Measurements from ENCODE around the gene OPCML.

Gene OPCML

DNA sequence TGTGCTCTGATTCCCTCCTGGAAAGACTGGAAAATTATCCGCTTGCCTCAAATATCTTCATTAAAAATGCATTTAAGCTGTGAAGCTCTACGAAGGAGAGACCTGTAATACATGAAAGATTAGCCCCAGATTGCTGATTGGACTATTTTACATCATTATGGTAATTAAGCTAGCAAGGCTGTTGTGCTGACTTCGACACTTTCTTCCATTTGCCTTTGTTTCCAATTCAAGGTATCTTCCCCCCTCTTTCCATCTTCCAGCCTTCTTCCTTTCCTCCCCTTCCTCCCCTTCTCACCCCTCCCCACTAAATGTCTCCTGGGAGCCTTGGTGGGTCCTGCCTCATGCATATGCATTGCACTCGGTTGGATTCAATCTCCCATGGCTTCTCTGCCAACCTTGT, 710.8 kb downstream of the OPCML start:
- DNase-seq, result no peak

DNA sequence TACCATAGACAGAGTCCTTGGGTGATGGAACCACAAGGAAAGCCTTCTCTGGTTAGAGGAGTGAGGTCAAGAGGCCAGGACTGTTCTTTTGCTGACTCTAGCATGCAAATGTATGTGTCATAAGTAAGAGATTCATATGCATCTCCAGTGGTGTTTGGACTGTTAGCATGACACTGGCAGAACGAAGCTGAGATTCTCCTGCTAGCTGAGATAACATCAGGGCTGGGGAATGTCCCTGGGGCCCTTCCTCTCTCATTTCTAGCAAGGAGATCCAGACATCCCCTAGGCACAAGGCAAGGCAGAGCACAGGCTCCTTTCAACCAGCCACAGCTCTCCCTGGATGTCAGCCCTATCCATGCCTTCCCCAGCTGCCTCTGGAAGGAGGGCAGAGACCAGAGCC, 711.3 kb downstream of the OPCML start:
- DNase-seq, result no peak

DNA sequence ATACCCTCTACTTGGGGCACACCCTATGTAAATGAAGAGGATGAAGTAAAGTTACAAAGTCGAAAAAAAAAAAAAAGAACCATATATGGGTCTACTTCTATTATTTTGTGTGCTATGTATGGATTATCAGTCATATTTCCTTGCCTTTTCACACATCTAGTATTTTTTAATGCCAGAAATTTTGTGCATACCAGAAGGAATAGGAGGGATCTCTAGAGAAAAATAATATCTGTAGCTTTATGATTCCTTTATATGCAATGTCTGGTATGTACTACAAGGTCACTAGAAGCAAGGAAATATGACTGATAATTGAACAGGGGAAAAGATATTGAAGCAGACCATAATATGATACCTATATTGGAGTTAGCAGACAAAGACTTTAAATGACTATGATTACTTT, 713.4 kb downstream of the OPCML start:
- DNase-seq, result no peak

DNA sequence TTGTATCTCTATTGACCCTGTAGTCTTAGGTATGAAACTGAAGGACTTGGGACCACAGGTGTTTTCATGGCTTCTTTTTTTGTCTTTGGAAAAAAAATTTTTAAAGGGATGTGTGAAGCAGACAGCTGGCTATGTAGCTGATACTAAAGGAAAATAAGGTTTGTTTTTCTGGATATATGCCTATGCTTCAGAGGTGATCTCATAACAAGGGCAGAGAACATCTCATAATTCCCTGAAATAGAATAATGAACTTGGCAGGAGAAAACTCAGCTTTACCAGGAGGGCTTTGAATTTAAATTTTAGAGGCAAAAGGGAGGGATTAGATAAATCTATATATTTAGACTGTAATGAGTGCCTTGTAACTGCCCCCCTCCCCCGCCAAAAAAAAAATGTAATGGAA, 714.9 kb downstream of the OPCML start:
- no peak for DNase-seq

DNA sequence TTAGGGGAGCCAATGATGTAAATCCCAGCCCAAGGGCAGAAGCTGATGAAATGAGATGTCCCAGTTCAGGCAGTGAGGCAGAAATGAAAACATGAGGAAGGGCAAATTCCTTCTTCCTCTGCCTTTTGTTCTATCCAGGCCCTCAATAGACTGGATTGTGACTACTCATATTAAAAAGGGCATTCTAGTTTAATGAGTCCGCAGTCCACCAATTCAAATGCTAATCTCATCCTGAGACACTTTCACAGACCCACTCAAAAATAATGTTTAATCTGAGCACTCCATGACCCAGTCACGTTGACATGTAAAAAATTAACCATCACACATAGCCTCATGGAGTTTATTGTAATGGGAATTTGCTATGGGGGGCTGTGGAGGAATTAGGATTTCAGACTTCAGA, 717.9 kb downstream of the OPCML start:
- DNase-seq, result no peak

DNA sequence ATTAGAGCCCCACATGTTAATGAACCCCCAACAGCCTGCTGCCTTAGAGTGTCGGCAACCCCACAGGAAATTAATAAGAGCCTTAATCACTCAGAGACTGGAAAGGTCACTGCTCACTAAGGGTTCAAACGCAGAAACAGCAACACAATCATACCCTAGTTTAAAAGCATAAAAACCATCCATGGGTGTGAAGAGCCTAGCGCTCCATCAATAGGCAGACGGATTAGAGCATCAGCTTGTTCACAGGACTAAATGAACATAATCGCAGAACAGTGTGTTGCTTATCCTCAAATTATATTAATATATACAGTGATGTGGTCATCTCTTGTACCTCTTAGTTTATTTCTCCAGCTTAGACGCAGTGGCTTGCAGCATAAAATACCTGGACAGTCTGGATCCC, 720.7 kb downstream of the OPCML start:
- no peak for DNase-seq

DNA sequence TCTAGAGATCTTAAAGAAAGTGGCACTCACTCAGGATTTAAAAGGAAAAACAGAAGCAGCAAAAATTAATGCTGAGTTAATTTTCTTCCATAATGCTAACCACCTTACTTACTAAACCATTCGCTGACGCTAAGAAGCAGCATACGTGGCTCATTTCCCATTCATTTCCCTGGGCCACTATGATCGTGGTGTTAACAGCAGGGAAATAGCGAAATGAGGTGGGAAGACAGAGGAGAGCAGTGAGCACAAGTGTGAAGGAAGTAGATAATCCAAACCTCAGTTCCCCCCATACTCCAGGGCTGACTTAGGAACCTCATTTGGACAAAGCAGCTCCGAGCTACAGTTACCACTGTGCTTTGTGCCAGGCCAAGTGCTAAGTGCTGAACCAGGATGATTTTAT, 723.2 kb downstream of the OPCML start:
- no peak for DNase-seq

DNA sequence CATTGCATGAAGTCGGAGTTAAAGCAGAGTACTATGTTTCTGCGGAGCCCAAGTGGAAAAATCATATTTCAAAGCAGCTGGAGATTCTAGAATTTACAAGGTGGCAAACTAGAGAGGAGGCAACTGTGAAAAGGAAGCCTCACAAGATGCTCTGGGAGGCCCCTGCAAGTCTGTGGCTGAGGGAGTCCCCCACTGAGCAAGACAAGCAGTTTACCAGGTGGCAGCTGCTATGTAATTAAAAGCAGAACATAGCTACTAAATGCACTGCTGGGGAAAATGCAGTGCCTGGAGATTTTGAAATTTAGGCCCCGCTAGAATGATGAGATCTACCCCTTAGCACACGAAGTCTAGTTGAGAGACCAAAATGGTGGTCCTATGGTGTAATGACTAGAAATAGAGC, 728.0 kb downstream of the OPCML start:
- no peak for DNase-seq

DNA sequence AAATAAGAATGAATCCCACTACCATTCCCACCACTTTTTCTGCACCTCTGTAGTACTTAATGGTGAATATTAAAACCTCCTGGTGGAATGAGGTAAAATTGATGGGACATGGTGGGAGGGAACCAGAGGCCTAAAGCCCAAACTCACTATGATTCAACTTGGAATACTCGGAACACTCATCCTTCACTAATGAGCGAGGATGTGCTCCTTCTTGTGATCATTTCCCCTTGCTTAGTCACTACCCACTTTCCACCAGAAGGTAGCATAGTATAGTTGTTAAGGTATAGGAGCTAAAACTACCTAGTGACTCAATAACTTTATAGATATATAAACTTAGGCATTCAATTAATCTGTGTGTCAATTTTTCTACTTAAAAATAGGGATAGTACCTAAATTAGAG, 728.9 kb downstream of the OPCML start:
- DNase-seq, result no peak

DNA sequence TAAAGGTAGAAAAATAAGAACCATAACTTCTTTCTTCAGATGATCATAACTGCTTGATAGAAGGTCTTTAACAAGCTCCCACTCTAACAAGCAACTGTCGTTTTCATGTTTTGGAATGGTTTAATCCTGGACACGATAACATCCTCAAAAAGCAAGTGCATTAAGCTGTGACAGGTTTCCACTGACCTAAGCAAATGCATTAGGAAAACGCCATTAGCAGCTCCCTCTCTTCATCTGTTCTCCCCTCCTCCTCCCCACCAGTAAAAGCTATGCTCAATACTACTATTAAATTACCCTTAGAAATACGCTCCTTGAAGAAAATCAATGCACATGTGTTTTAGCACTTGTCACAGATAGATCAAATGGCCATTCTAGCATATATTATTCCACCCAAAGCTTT, 729.4 kb downstream of the OPCML start:
- DNase-seq, result no peak

DNA sequence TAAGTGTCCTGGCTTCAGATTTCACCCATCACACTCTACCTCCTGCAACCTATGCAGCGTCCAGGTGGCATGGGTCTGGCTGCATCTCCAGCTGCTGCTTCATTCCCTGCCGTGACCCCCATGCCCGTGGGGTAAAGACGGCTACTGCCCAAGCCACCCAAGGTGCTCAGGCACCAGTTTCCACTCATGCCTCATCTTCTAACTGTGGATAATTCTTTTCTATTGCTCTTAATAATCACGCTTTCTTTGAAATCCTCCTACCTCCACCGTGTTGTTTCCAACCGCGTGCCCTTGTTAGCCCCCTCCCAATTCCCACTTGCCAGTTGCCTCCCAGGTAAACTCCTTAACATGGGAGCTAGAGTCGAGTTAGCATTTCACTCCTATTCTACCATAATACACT, 738.5 kb downstream of the OPCML start:
- no peak for DNase-seq

DNA sequence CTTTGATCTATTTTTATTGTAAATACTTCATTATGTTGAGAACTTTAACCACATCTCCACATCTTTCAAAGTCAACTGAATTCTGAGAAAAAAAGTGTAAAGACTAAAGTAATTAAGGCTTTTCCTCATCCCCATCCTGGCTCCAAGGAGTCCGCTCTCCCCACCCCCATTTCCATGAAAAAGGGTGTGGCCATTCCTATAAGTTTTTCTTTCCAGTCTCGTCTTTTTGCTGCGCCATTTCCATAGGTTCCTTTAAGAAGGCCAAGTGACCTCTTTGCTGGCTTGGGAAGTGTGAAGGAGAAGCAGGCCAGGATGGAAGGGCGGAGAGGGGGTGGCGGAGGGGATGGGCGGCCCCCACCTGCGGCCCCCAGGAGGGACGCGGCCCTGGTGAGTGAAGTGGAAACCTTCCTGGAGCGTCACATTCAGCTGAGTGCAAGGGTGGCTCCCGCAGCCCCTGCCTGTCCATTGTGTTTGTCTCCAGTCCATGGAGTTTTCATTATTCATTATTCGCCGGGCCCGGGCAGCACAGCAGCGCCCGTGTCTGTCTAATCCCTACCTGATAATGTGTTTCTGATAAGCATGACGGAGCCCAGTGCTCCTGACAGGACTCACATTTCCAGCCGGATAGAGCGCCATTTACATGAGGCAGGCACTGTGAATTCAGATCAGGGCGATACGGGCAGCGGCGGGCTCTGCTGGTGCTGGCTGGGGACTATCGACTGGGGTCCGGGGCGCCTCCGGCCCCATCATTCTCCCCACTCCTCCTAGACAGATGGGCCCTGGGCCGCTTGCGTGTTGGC, 739.8 kb downstream of the OPCML start:
- no peak for DNase-seq

DNA sequence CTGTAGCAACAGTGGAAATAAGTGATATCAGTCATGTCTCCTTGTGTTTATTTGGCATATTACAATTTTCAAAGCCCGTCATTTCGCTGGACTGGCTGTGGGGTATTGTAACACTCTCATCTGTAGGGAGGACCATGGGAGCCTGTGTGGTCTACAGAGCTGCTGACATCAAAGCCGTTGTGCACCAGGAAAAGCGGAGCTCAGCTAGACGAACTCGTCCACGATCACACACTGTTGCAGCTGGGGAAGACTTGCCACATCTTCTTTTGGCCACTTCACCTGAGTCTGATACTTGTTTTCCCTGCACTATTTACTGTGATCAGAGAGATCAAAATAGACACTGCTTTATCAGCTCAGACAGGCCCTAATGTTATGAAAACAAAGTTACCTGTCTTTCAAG, 741.3 kb downstream of the OPCML start:
- DNase-seq, result no peak

DNA sequence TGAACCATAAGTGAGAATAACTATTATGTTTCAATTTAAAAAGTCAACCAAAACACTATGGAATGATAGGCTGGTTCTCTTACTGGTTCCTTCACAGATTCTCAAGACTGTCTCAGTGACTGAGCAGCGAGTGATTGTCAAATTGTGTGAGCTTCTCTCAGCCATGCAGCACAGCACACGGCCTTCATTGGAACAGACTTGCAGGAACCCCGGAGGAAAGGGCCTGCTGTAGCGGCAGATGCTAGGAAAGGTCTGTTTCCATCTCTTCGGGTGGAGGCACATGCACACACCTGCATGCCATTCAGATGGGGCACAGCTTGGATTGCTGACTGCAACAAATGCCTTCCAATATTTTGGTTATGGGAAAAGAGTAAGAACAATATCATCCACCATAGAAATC, 741.8 kb downstream of the OPCML start:
- no peak for DNase-seq

DNA sequence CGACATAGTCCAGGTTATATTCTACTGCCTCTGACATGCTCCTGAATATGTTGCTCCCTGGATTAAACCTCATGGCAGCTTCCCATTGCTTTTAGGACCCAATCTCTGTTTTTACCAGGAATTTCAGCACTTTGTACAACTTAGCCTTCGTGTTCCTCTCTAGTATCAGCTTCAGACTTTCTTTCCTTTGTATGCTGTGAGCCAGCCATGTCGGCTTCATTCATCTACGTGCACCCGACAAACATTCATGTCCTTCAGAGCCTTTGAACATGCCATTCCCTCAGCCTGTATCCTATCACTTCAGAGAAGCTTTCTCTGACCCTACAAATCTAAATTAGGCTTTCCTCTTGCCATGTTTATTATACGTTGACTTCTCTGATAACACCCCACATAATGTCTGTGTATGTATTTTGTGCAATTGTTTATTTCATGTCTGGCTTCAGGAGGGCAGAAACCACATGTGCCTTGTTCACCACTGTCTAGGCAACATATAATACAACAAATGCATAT, 743.4 kb downstream of the OPCML start:
- no peak for DNase-seq

DNA sequence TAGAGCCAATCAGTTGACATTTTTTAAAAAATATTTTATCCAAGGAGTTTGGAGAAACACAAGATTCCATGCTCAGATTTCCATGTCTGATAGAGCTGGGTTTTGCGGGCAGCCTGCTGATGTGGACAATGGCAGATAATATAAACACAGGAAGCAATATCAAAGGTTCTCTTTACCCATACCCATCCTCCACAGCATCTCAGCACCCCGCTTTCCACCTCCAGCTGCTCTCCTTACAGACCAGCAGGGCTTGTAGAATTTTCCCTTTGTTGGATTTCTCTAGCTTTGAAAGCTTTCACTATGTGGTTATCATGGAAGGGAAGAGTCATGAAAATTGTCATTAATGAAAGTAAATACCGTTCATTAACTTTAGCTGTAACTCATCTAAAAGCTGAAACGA, 746.4 kb downstream of the OPCML start:
- no peak for DNase-seq

DNA sequence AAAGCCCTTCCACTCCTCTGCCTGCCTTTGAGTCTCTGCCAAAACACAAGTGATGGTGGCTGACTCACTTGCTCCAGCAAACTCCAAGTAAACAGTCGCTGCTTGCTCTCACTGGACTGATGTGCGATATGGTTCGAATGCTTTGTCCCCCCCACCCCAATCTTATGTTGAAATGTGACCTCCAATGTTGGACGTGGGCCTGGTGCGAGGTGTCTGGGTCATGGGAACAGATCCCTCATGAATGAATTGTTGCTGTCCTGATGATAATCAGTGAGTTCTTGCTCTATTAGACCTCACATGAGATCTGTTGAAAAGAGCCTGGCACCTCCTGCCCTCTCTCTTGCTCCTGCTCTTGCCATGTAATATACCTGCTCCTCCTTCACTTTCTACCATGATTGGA, 747.9 kb downstream of the OPCML start:
- no peak for DNase-seq

DNA sequence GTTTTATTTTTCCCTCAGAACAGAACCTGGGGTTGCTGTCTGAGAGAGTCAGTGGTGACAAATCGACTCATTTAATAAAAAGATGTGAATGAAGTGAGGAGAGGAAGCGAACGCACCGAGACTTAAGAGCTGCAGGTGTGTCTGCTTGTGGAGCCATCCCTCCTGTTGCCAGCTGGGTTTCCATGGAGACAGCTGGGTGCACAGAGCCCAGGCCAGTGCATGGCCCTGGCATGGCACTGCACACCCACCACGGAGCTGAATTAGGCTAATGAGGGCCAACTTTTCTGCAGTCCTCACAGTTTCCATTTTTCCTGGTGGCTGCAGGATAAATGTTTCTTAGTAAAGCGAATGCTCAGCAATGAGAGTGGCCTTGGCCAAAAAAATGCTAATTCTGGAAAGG, 750.2 kb downstream of the OPCML start:
- DNase-seq, result no peak

DNA sequence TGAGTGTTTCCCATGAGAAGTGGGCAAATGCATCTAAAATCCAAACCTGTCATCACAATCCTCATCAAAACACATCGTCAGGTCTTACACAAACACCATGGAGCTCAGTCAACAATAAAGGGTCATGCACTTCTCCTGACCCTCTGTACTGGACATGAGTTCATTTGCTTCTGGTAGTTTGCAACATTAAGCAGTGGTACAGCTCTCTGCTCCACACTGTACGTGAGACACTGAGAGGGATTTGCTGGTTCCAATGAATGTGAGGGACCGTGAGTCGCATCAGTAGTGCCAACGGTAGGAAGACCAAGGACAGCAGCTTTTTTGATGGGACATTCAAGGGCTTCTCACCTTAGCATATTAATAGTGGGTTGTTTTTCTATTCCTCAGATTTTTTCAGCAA, 752.3 kb downstream of the OPCML start:
- no peak for DNase-seq

DNA sequence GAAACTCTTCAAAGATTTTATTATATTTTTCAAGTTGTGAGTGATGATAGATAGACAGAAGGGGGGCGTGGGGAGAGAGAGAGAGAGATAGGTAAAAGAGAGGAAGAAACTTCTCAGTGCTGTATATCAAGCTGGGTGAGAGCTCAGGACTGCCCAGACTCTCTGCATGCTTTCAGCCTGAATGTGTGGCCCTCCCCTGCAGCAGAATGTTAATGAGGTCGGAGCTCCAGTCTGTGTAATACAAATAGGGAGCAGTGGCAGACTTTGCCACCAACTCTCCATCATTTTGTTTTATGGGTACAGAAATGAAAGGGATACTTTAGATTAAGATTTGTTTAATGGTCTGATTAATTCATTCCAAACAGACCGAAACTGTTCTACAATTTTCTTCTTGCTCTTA, 752.8 kb downstream of the OPCML start:
- no peak for DNase-seq

DNA sequence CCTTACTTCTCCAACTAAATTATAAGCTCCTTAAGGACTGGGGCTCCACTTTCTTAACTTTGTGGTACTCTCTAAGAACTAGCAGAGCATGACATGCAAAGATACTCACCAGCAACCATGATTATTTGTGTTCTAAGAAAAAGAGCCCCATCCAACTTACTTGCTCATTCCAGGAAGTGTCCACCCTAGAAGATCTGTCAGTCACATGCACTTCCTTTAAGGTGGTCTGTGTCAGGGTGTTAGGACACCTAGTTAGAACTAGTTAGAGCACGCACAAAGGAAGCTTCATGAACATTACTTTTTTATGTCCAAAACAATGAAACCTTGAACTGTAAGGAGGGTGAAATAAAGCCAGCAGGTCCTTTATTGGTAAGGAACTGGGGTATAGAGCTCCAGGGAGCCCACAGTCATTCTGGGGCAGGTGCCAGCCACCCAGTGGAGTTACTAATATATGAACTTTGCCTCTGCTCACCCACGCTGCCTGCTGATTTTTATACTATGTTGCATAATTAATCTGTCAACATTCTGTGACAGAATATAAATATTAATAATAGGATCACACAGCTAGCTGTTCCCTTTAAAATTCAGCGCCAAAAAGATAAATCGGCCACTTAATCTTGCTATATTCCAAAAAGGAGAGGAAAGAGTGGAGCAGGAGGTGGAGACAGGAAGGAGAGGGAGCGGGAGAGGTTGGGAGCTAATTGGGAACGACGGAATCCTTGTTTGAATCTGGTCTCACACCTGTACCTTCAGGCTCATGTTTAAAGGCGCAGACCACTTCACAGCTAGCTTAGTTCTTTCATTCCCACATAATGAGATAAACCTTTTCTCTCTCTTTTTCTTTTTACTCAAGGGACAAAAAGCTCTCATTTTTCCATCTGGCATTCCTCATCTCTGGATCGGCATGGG, 755.0 kb downstream of the OPCML start:
- DNase-seq, result no peak

DNA sequence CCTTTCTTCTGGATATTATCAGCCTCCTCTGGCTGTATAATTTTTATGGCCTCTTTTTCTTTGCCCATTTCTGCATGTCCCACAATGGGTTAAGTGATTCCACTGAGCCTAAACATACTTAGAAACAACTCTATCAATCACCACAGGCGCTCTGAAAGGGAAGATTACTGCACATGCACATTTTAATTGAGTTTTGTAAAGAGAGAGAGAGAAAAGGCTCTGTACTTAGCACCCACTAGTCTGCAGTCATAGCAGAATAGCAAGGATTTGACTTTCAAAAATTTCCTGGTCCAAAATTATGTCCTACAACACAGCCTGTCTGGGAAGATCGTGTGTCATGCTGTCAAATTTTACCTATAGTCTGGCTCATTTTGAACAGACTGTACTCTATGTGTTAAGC, 758.5 kb downstream of the OPCML start:
- no peak for DNase-seq

DNA sequence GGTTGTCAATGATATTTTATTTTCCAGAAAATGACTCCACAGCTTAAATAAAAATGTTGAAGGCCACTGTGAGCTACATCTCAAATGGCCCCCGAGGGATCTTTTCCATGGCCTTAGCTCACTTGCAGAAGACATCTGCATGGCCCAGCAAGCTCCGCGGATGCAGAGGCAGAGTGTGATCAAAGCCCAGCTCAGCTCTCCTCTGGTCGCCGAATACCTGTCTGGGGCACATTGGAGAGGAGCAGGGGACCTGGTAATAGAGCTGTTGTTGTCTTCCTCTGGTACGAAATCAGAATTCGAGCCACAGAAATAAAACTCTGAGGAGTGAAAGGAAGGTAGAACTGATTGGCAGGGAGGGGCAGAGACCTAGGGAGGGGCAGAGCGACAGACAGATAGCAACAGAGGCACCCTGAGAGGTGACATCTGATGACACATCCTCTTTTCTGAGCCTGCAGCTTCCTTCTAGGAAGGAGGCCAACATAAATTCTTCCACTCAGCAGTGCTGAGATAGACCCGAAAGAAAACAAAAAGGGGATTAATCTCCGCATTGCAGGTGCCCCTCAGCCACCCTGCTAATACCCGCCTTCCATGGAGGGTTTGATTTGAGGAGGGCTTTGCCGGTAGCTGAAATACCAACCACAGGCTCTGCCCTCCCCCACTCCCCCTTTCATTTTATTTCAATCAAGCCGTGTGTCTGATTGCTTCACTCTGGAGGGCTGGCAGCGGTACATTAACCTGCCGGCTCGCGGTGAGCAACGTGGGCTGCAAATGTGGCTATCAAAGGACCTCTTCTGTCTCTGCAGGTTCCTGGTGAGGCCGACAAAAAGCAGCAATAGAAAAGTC, 759.4 kb downstream of the OPCML start:
- DNase-seq, result no peak
